Gastrocnemius medialis (tissue), 4 donors: ENCODE results near the gene NUDT4.

Experiments
- POLR2A ChIP-seq, 2 donors: fragments of 450-650 bp; IDR thresholded peaks; one replicate each; pipeline ENCODE4 v1.6.1; 2017; ENCODE audit warnings: antibody characterized with exemption in 2 of 2, mild to moderate bottlenecking in 2 of 2, moderate library complexity in 2 of 2
- TF ChIP-seq, protein P1 (sequence below), 5 experiments: fragments of 450-650 bp in 3 of 5; fragments of 200-600 bp in 2 of 5; sonication (generic) in 2 of 5; IDR thresholded peaks in 4 of 5; conservative IDR thresholded peaks in 1 of 5; 1 replicate in 4 of 5; 2 replicates in 1 of 5; pipeline ENCODE4 v1.5.1; 2016 to 2019; ENCODE audit warnings: antibody characterized with exemption in 5 of 5, mild to moderate bottlenecking in 3 of 5, moderate library complexity in 3 of 5

DNA sequence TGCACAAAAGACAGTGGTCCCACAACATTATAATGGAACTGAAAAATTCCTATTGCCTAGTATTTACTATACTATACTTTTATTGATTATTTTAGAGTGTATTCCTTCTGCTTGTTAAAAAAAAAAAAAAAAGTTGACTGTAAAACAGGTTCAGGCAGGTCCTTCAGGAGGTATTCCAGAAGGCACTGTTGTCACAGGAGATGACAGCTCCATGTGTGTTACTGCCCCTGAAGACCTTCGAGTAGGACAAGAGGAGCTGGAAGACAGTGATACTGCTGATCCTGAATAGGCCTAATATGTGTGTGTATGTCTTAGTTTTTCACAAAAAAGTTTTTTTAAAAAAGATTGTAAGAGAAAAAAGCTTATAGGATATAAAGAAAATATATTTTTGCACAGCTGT, 51.7 kb downstream of the NUDT4 start:
- TF ChIP-seq, protein P1, sequence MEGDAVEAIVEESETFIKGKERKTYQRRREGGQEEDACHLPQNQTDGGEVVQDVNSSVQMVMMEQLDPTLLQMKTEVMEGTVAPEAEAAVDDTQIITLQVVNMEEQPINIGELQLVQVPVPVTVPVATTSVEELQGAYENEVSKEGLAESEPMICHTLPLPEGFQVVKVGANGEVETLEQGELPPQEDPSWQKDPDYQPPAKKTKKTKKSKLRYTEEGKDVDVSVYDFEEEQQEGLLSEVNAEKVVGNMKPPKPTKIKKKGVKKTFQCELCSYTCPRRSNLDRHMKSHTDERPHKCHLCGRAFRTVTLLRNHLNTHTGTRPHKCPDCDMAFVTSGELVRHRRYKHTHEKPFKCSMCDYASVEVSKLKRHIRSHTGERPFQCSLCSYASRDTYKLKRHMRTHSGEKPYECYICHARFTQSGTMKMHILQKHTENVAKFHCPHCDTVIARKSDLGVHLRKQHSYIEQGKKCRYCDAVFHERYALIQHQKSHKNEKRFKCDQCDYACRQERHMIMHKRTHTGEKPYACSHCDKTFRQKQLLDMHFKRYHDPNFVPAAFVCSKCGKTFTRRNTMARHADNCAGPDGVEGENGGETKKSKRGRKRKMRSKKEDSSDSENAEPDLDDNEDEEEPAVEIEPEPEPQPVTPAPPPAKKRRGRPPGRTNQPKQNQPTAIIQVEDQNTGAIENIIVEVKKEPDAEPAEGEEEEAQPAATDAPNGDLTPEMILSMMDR (IDR thresholded peaks at IDR 0.05 in 4 of 5, conservative IDR thresholded peaks at IDR 0.05 in 1 of 5) = no peak
- TF ChIP-seq POLR2A (IDR thresholded peaks at IDR 0.05) = no peak
